ENCODE data around the gene BCAR1.
"Not testable (repeated sequence)": the region's sequence is repeated elsewhere in the genome, so short reads cannot be mapped to it uniquely, and the experiment has no call there.

Gene BCAR1

GRCh38 chr16:75252946-75253911 lies 1.8 kb upstream of the BCAR1 start:
- DNase-seq = no peak

DNA sequence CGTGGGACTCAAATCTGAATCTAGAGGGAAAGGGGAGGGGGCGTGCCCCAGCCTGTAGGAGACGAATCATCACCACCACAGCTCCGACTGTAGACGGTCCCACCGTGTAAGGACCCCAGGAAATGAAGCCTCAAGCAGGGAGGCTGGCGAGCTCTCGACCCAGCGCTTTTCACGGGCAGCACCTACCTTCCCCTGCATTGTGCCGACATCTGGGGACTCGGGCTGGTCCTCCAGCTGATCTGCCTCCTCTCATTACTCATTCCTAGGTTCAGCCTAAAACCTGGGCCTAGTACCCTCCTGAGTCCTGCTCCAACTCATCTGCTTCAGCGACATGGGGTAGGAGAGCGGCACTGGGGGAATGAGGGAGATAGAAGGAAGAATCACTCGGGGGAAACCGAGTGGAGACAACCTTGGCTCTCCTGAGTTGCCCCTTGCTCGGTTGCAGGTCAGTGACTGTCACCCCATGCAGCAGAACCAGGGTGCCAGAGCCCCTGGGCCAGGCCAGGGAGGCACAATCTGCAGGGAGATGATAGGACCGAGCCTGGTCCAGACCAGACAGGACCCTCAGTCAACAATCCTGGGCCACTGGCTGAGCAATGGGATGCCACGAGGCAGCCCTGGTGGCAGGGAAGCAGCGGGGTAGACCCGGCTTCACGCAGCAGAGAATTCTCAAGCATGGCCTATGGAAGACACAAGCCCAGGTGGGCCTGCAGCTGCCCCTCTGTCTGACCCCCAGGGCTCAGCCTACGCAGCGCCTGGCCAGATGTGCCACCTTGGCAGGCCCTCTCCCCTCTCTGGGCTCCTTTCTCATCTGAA lies 833 bp upstream of the BCAR1 start:
- no peak for DNase-seq

- peak; percentile 28 for DNase-seq
Observed at GRCh38 chr16:75250809-75251279, 580 bp downstream of the BCAR1 start.

DNA sequence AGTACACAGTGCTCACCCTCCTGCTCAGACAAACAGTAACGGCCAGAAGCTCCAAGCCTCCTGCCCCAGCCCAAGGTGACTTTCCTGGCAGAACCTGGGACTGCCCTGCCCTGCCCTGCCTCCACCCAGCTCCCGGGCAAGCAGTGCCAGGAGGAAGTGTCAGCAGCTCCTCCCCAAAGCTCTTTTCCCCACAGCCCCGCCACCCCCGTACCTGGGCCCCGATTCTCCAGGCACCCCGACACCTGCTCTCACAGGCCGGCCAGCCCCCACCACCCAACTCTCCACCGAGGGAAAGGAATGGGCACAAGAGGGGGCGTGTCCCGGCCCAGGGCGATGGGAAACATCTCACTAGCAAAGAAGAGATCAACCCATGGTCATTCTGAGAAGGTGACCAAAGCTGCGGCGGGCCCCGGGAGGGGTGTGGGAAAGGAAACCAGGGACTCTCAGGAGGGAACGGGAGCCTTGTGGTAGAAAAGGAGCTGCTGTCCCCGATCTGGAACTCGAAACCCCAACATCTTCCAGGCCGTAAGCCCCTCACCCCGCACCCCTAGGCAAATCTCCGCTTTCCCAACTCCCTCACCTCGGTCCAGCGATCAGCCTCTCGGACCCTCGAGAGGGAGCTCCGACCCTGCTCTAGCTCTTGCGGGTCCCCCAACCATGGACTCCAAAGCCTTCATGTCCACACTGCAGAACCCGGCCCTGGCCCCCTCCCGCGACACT lies 1.2 kb downstream of the BCAR1 start:
- no peak for DNase-seq

GRCh38 chr16:75249441-75249840 lies 2.0 kb downstream of the BCAR1 start:
- no peak for DNase-seq

DNA sequence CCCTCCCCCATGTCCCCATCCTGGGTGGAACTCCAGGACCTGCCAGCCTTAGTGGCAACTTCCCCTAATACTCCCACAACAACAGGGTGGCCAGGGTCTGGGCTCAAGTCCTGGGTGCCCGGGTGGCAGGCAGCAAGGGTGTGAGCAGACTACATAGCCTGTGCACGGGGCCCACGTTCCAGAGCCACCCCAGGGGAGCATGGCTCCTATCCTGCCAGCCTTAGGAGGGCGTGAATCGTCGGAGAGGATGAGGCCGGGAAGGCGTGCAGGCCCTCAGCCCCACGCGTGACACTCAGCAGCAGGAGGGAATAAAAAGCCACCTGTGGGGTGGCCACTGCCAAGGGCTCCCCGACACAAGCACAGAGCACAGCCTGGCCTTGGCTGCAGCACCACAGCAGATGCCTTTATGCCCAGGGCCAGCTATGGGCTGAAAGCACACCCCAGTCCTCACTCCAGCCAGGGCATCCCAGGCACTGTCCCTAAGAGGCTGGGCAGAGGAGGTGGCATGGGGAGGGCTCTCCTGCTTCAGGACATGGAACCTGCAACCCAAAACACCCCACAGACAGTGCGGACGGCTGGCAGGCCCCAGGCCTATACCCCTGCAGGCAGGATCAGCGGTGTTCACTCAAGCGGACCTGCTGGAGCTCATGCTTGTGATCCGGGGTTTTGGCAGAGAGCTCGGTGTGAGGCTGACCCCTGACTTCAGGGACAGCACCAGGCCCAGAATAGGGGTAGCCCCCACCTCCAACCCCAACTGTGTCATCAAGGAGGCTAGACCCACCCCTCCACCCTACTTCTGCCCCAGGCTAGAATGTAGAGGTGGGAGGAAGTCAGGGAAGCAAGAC lies 2.7 kb downstream of the BCAR1 start:
- no peak for DNase-seq

GRCh38 chr16:75248142-75248535 lies 3.3 kb downstream of the BCAR1 start:
- peak; percentile 60 for DNase-seq

GRCh38 chr16:75247249-75247648 lies 4.2 kb downstream of the BCAR1 start:
- DNase-seq = no peak

GRCh38 chr16:75246504-75247205 lies 4.8 kb downstream of the BCAR1 start:
- DNase-seq = no peak

- no peak for DNase-seq
Observed at GRCh38 chr16:75244844-75245758, 6.3 kb downstream of the BCAR1 start.

DNA sequence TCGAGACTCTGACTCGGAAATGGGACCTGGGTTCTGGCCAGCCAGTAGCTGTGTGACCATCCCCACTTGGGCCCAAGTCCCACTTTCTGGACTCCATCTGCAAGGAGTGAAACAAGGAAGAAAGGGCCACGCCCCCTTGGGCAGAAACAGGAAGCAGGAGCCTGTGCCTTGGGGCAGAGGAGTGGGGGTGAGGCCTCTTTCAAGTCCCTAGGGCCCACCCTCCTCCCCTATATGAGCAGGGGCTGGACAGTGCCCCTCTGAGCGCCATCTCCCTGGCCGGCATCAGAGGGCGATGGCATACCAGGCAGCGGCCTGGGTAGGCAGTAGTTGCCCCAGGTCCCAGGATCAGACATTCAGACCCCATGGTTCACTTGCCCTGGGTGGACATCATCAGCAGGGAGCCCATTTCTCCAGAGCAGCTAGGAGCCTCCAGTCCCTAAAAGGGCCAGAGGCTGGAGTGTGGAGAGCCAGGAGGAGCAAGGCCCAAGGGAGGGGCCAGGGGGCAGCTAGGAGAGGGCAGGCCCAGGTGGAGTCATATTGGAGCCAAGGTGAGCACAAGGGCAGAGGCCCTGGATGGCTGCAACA lies 7.1 kb downstream of the BCAR1 start:
- DNase-seq = no peak

DNA sequence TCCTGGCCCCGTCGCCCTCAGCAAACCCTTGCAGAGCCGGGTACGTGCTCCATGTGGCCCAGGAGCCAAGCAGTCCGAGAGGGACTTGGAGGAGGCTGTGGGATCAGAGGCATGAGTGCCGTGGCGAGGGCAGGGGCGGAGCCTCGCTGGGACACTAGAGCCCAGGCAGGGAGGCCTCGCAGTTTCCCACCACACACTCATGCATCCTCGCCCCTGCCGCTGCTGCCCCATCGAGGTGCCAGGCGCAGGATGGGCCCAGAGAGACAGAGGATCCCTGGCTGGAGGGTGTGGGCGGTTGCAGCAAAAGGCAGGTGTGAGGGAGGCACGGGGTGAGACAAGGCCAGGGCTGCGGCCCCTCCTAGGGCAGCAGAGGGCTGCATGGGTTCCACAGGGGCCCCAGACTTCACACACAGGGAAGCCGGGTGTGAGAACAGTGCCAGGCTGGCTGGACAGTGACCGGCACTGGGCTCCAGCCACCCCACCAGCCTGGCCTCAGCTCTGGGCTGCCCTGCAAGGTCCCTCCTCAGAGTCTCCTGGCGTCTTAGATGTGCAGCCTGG lies 7.7 kb downstream of the BCAR1 start:
- no peak for DNase-seq

DNA sequence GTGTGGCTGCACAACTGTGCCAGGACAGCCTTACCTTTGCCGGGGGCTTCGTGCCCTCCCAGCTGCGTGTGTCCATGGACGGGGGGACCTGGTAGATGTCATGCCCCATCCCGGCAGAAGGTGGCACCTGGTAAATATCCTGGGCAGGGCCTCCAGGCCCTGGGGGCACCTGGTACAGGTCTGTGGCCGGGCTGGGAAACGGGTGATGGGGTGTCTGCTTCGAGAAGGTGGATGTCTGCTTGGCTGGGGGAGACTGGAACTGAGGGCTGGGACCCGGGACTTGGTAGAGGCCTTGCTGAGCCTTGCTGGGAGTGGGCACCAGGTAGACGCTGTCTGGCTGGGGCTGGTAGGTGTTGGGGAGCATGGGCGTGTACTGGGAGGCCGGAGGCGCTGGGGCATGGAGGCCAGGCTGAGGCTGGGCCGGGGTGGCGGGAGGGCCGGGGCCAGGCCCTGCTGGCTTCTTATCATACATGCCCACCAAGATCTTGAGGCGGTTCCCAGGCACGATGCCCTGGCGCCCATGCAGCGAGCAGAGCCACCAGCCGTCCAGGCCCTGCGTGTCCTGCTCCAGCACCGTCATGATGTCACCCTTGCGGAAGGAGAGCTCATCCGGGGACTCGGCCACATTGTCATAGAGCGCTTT lies 8.9 kb downstream of the BCAR1 start:
- DNase-seq = not testable (repeated sequence)

GRCh38 chr16:75241955-75242354 lies 9.5 kb downstream of the BCAR1 start:
- DNase-seq = no peak

DNA sequence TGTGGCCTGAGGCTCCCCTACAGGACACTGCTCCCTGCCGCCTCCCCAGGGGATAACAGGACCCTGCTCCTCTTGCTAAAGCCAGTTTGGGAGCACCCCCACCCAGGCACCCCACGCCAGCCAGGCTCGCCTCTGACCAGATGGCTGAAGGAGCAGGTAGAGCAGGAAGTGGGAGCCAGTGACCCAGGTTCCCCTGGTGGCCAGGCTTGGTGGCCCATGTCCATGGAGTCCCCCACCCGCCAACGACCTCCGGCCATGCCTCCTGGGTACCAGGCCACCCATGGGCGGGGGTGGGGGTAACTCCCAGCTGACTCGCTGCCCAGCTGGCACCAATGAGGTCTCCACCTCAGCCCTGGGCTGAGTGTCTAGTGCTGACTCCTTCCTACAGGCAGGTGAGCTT lies 10.0 kb downstream of the BCAR1 start:
- no peak for DNase-seq

GRCh38 chr16:75240633-75241032 lies 10.8 kb downstream of the BCAR1 start:
- not testable (repeated sequence) for DNase-seq

DNA sequence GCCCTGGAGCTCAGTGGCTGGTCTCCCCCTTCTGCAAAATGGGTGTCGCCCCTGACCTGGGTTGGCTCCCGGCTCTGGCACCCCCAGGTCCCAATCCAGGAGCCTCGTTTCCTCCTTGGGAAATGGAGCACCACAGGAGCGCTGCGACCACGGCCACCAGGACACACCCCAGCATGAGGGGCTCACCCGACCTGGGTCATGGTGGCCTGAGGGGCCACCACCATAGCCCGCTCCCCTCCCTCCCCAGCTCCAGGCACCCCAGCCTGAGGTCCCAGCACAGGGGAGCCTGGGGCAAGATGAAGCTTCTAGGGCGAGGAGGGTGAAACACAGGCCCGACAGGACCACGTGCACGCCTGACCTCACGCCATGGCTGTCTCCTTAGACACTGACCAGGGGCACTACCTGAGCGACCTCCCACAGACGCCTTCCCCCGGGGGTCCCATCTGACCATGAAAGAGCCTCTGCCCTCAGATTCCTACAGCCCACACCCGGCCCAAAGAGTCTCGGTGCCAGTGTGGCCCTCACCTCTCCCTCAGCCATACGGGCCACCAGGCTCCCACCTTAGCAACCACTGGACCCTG lies 11.8 kb downstream of the BCAR1 start:
- DNase-seq = no peak

DNA sequence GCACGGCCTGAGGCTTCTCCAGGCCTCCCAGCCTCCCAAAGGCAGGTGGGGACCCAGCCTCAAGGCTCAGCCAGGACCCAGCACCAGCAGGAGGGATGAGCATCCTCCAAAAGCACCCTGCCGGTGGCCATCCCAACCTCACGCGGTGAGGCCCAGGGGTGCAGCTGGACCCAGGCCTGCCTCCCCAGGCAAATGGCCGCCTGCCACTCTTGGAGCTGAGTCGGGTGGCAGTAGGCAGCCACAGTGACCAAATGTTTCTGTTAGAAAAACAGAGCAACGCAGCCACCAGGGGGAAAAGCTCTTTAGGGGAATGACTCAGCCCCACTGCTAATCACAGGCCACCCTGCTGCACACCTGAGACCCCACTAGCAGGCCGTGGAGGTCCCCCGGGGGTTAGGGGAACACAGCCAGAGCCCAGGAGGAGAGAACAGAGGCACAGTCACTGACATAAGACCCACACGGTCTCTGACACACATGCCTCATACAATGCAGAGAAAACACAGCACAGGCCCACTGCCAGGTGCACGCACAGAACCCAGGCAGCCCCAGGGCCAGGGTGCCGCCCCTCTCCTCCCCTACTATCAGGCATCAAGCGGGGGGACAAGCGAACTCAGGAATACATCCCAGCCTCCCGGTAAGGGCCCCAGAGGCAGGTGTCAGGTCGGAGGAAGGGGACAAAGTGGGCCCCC lies 12.4 kb downstream of the BCAR1 start:
- DNase-seq = no peak

Measured in hematopoietic multipotent progenitor cell treated with erythropoietin and hydrocortisone succinate and interleukin-3 and kit ligand, for 6 days (in vitro differentiated cells).